ENCODE data around the gene PPP1R18.
"Not testable (repeated sequence)": the region's sequence is repeated elsewhere in the genome, so short reads cannot be mapped to it uniquely, and the experiment has no call there.

Gene PPP1R18

GRCh38 chr6:30666300-30666699 lies 20.1 kb downstream of the PPP1R18 start:
- DNase-seq (ENCODE audit: low read depth) = not testable (repeated sequence)

GRCh38 chr6:30664994-30665767 lies 21.3 kb downstream of the PPP1R18 start:
- DNase-seq (ENCODE audit: low read depth) = no peak

- not testable (repeated sequence) for DNase-seq (ENCODE audit: low read depth)
Measured at GRCh38 chr6:30657922-30658321, 28.5 kb downstream of the PPP1R18 start.

GRCh38 chr6:30657454-30657853 lies 29.0 kb downstream of the PPP1R18 start:
- peak; percentile 51 for DNase-seq (ENCODE audit: low read depth)

GRCh38 chr6:30656513-30656912 lies 29.9 kb downstream of the PPP1R18 start:
- no peak for DNase-seq (ENCODE audit: low read depth)

GRCh38 chr6:30655743-30656094 lies 30.7 kb downstream of the PPP1R18 start:
- DNase-seq (ENCODE audit: low read depth) = no peak

GRCh38 chr6:30654798-30655742 lies 31.4 kb downstream of the PPP1R18 start:
- DNase-seq (ENCODE audit: low read depth) = no peak

- DNase-seq (ENCODE audit: low read depth) = no peak
Measured at GRCh38 chr6:30651143-30651542, 35.3 kb downstream of the PPP1R18 start.

- DNase-seq (ENCODE audit: low read depth) = peak; percentile 10
Measured at GRCh38 chr6:30647242-30648116, 39.0 kb downstream of the PPP1R18 start.

GRCh38 chr6:30646450-30647241 lies 39.8 kb downstream of the PPP1R18 start, which contains the start of gene C6orf136:
TSS of gene C6orf136 (plus strand) at chr6:30647133. CDS start at chr6:30647232, 99 bp downstream.
- peak; percentile 84 for DNase-seq (ENCODE audit: low read depth)

GRCh38 chr6:30645989-30646388 lies 40.5 kb downstream of the PPP1R18 start:
- no peak for DNase-seq (ENCODE audit: low read depth)

GRCh38 chr6:30644769-30645168 lies 41.7 kb downstream of the PPP1R18 start:
- DNase-seq (ENCODE audit: low read depth) = no peak

- no peak for DNase-seq (ENCODE audit: low read depth)
Measured at GRCh38 chr6:30643656-30644055, 42.8 kb downstream of the PPP1R18 start.

- DNase-seq (ENCODE audit: low read depth) = no peak
Measured at GRCh38 chr6:30641048-30641447, 45.4 kb downstream of the PPP1R18 start.

GRCh38 chr6:30640481-30640880 lies 46.0 kb downstream of the PPP1R18 start:
- DNase-seq (ENCODE audit: low read depth) = no peak

- DNase-seq (ENCODE audit: low read depth) = no peak
Measured at GRCh38 chr6:30635834-30636233, 50.6 kb downstream of the PPP1R18 start.

- DNase-seq (ENCODE audit: low read depth) = peak; percentile 63
Measured at GRCh38 chr6:30626484-30627366, 59.7 kb downstream of the PPP1R18 start, which contains the start of gene ATAT1. TSS of gene ATAT1 (plus strand) at chr6:30626874.
